H9 (cell line): ENCODE results near the gene ABCC4. TPM values are rescaled to one million over a fixed set of nuclear protein-coding genes. Genes with fewer than 3 reads are reported as not detected.

Experiments
- DNase-seq: peaks from one replicate; pipeline ENCODE4 v3.0.0-alpha.2; 2017
- H2AFZ ChIP-seq: one replicate; pipeline ENCODE4 v1.6.1; 2013; ENCODE audit warnings: mild to moderate bottlenecking, low read length, control low read depth, moderate library complexity
- H2AK5ac ChIP-seq: 2 replicates; pipeline ENCODE4 v1.6.1; 2013; ENCODE audit warnings: low read length, control low read depth, mixed read lengths; ENCODE audit not compliant: insufficient read length
- H2BK120ac ChIP-seq: one replicate; pipeline ENCODE4 v1.6.1; 2013; ENCODE audit warnings: low read depth, mild to moderate bottlenecking, low read length, control low read depth, inconsistent platforms; ENCODE audit not compliant: poor library complexity, severe bottlenecking
- H2BK12ac ChIP-seq: 2 replicates; pipeline ENCODE4 v1.6.1; 2013; ENCODE audit warnings: low read length, control low read depth, mixed read lengths, low read depth; ENCODE audit not compliant: insufficient read length
- H2BK15ac ChIP-seq: 2 replicates; pipeline ENCODE4 v1.6.1; 2013; ENCODE audit warnings: low read depth, low read length, control low read depth
- H2BK20ac ChIP-seq: one replicate; pipeline ENCODE4 v1.6.1; 2013; ENCODE audit warnings: low read depth, mild to moderate bottlenecking, low read length, control low read depth, inconsistent platforms; ENCODE audit not compliant: poor library complexity, severe bottlenecking
- H2BK5ac ChIP-seq: 2 replicates; pipeline ENCODE4 v1.6.1; 2013; ENCODE audit warnings: low read length, control low read depth, mixed read lengths; ENCODE audit not compliant: insufficient read length
- H3K14ac ChIP-seq: 2 replicates; pipeline ENCODE4 v1.6.1; 2013; ENCODE audit warnings: low read length, control low read depth; ENCODE audit not compliant: insufficient read depth
- H3K18ac ChIP-seq: 2 replicates; pipeline ENCODE4 v1.6.1; 2013; ENCODE audit warnings: low read depth, mild to moderate bottlenecking, mixed read lengths, low read length, control low read depth; ENCODE audit not compliant: insufficient read length
- H3K23ac ChIP-seq: 2 replicates; pipeline ENCODE4 v1.6.1; 2013; ENCODE audit warnings: low read length, control low read depth, mixed read lengths, low read depth; ENCODE audit not compliant: insufficient read length
- H3K23me2 ChIP-seq: 2 replicates; pipeline ENCODE4 v1.6.1; 2013; ENCODE audit warnings: low read depth, mild to moderate bottlenecking, mixed read lengths, low read length, control low read depth; ENCODE audit not compliant: insufficient read length, poor library complexity, severe bottlenecking
- H3K27ac ChIP-seq: 2 replicates; pipeline ENCODE4 v1.5.1; 2013; ENCODE audit warnings: low read length, control low read depth, mixed read lengths, low read depth; ENCODE audit not compliant: insufficient read length
- H3K27me3 ChIP-seq: 2 replicates; pipeline ENCODE4 v1.6.1; 2013; ENCODE audit warnings: low read length, control low read depth, inconsistent platforms; ENCODE audit not compliant: insufficient read depth
- H3K4ac ChIP-seq: 2 replicates; pipeline ENCODE4 v1.6.1; 2013; ENCODE audit warnings: low read depth, mild to moderate bottlenecking, control low read depth, inconsistent platforms, low read length, moderate library complexity
- H3K4me1 ChIP-seq: 2 replicates; pipeline ENCODE4 v1.6.1; 2013; ENCODE audit warnings: low read length, control low read depth, inconsistent platforms; ENCODE audit not compliant: insufficient read depth
- H3K4me2 ChIP-seq: 2 replicates; pipeline ENCODE4 v1.6.1; 2013; ENCODE audit warnings: low read length, control low read depth, mixed read lengths; ENCODE audit not compliant: insufficient read length, insufficient read depth
- H3K56ac ChIP-seq: 2 replicates; pipeline ENCODE4 v1.6.1; 2013; ENCODE audit warnings: low read depth, mild to moderate bottlenecking, mixed read lengths, low read length, control low read depth; ENCODE audit not compliant: insufficient read length
- H3K79me1 ChIP-seq: 2 replicates; pipeline ENCODE4 v1.6.1; 2013; ENCODE audit warnings: low read depth, mild to moderate bottlenecking, moderate library complexity, low read length, control low read depth, inconsistent platforms; ENCODE audit not compliant: insufficient read depth, poor library complexity, severe bottlenecking
- H3K79me2 ChIP-seq: 2 replicates; pipeline ENCODE4 v1.6.1; 2013; ENCODE audit warnings: low read length, control low read depth, inconsistent platforms; ENCODE audit not compliant: insufficient read depth
- H3K9ac ChIP-seq: 2 replicates; pipeline ENCODE4 v1.6.1; 2013; ENCODE audit warnings: low read length, control low read depth, mixed read lengths; ENCODE audit not compliant: insufficient read length; ENCODE audit errors: extremely low read depth
- H3K9me3 ChIP-seq: one replicate; pipeline ENCODE4 v1.6.1; 2013; ENCODE audit warnings: low read depth, low read length, inconsistent platforms; ENCODE audit not compliant: control insufficient read depth
- H3T11ph ChIP-seq: one replicate; pipeline ENCODE4 v1.6.1; 2013; ENCODE audit warnings: mild to moderate bottlenecking, low read length, control low read depth, inconsistent platforms
- H4K20me1 ChIP-seq: one replicate; pipeline ENCODE4 v1.6.1; 2013; ENCODE audit not compliant: control insufficient read depth, insufficient read length, insufficient read depth
- H4K5ac ChIP-seq: 2 replicates; pipeline ENCODE4 v1.6.1; 2013; ENCODE audit warnings: low read depth, mild to moderate bottlenecking, mixed read lengths, low read length, control low read depth; ENCODE audit not compliant: insufficient read length
- H4K8ac ChIP-seq: replicated peaks from 2 replicates; pipeline ENCODE4 v1.6.1; 2013; ENCODE audit warnings: low read length, control low read depth, mixed read lengths, low read depth; ENCODE audit not compliant: insufficient read length
- H4K91ac ChIP-seq: 2 replicates; pipeline ENCODE4 v1.6.1; 2013; ENCODE audit warnings: low read depth, mild to moderate bottlenecking, moderate library complexity, mixed read lengths, low read length, control low read depth; ENCODE audit not compliant: insufficient read length
- H3K27ac Mint-ChIP-seq, 3 experiments: 2 replicates in 2 of 3; 3 replicates in 1 of 3; pipeline ENCODE4 v1.8.0; 2020 to 2021; ENCODE audit warnings: mixed read lengths in 3 of 3, mild to moderate bottlenecking in 1 of 3, moderate library complexity in 1 of 3
- H3K27me3 Mint-ChIP-seq: 2 replicates; pipeline ENCODE4 v1.8.0; 2021; ENCODE audit warnings: low read depth, mild to moderate bottlenecking, moderate library complexity, mixed read lengths
- H3K36me3 Mint-ChIP-seq, 3 experiments: 2 replicates in 2 of 3; 3 replicates in 1 of 3; pipeline ENCODE4 v1.8.0; 2020 to 2021; ENCODE audit warnings: low read depth in 3 of 3, mixed read lengths in 3 of 3; ENCODE audit not compliant: insufficient read depth in 1 of 3
- H3K4me1 Mint-ChIP-seq, 2 experiments: 2 replicates each; pipeline ENCODE4 v1.8.0; 2020; ENCODE audit warnings: mixed read lengths in 2 of 2
- H3K4me3 Mint-ChIP-seq, 2 experiments: 2 replicates in 1 of 2; 3 replicates in 1 of 2; pipeline ENCODE4 v1.8.0; 2020 to 2021; ENCODE audit warnings: mild to moderate bottlenecking in 2 of 2, mixed read lengths in 2 of 2, moderate library complexity in 1 of 2
- H3K9me3 Mint-ChIP-seq, 2 experiments: 2 replicates in 1 of 2; 3 replicates in 1 of 2; pipeline ENCODE4 v1.8.0; 2020; ENCODE audit warnings: mild to moderate bottlenecking in 2 of 2, mixed read lengths in 2 of 2, moderate library complexity in 1 of 2
- CTCF ChIP-seq: fragments of 200-600 bp; sonication (generic); conservative IDR thresholded peaks from 3 replicates; pipeline ENCODE4 v1.8.0; 2021; ENCODE audit warnings: antibody characterized with exemption, mild to moderate bottlenecking
- WGBS: extraction: QIAGEN DNeasy Blood & Tissue Kit; methylation state at CpG from one replicate; pipeline ENCODE4 v1.1.7; 2013; ENCODE audit warnings: missing lambda C conversion rate, low lambda C conversion rate, mixed read lengths; ENCODE audit not compliant: insufficient read length; ENCODE audit errors: extremely low coverage; 5-methylcytosine and 5-hydroxymethylcytosine counted together
- total RNA-seq: library from RNA; stranded (reverse); gene quantifications from 2 replicates; pipeline ENCODE4 v1.2.1, GENCODE V29; 2021

The ABCC4 gene
- total RNA-seq, 1 experiment from 2014 or later, result 5.9 TPM

GRCh38 chr13:95258098-95258497 is 43.2 kb downstream of the ABCC4 start:
- Histone ChIP-seq H2AFZ (no peak overlapping the region), H3K23ac (no peak overlapping the region), H3K4me2 (no peak overlapping the region), H2AK5ac (no peak overlapping the region), H3K79me2 (no peaks in the 10 kb centered on the region), H2BK120ac (no peak overlapping the region), H3K23me2 (no peaks in the 10 kb centered on the region), H2BK5ac (no peak overlapping the region), H3K14ac (no peak overlapping the region; the same call in 1 of the 2 replicates), H2BK15ac (no peak overlapping the region), H3K27me3 (no peaks in the 10 kb centered on the region), H3K27ac (no peak overlapping the region), H3K79me1 (no peaks in the 10 kb centered on the region), H4K5ac (no peak overlapping the region), H3K18ac (no peak overlapping the region), H4K8ac (no peak overlapping the region), H3K4me1 (no peaks in the 10 kb centered on the region), H2BK20ac (no peak overlapping the region), H3K9me3 (no peaks in the 10 kb centered on the region), H3T11ph (no peak overlapping the region), H3K56ac (no peak overlapping the region), H2BK12ac (no peak overlapping the region), H3K9ac (no peak overlapping the region), H3K4ac (no peak overlapping the region), H4K20me1 (no peaks in the 10 kb centered on the region), H4K91ac (no peak overlapping the region)
- no peak overlapping the region for H3K4me3 Mint-ChIP-seq
- no peak for TF ChIP-seq CTCF
- H3K4me1 Mint-ChIP-seq, result no peaks in the 10 kb centered on the region
- DNase-seq, result no peak
- 100% methylated on average over 1 of the region's 5 CpGs for WGBS
- H3K36me3 Mint-ChIP-seq, result no peaks in the 10 kb centered on the region
- no peaks in the 10 kb centered on the region for H3K9me3 Mint-ChIP-seq
- no peaks in the 10 kb centered on the region for H3K27me3 Mint-ChIP-seq
- H3K27ac Mint-ChIP-seq, result no peak overlapping the region; a peak in 3 of 7 replicates
